ENCODE data around the gene APOB. TPM values are rescaled to one million over a fixed set of nuclear protein-coding genes. Genes with fewer than 3 reads are reported as not detected.

APOB gene
- total RNA-seq, 1 experiment from 2014 or later = not detected

DNA sequence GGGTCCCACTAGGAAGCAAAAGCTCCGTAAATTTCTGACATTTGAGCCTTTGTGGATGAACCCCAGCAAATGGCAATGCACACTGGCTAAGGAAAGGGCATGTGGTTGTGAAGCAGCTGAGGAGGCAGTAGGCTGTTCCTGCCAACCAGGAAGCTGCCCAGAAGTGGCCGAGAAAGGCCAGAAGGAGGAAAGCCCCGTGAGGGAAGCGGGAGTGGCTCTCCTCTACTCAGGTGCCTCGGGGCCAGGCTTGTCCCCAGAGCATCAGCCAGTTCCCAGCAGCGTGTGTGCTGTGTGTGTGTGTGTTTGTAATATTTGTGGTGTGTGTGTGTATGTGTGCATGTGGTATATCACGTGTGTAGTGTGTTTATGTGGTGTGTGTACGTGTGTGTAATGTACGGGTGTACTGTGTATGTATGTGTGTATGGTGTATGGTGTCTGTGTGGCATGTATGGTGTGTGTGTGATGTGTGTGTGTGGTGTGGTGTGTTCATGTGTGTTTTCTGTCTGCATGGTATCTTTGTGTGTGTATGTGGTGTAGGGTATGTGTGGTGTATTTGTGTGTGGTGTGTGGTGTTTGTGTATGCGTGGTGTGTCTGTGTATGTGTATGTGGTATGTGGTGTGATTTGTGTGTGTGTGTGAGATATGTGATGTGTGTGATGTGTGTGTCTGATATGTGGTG is 90.6 kb downstream of the APOB start:
- Histone ChIP-seq H3K4me3 (ENCODE audit: low read depth, low read length, poor library complexity, severe bottlenecking) (no peak overlapping the region), H3K27ac (ENCODE audit: low read depth, low read length, poor library complexity, severe bottlenecking) (no peak overlapping the region), H3K27me3 (replicated peaks; ENCODE audit: insufficient read depth, low read depth, low read length, poor library complexity) (peaks cover 16% of the 10 kb centered on the region), H3K9me3 (ENCODE audit: low read depth, low read length, poor library complexity, severe bottlenecking) (no peaks in the 10 kb centered on the region), H3K4me1 (ENCODE audit: insufficient read depth, low read length, poor library complexity, severe bottlenecking) (no peaks in the 10 kb centered on the region), H3K36me3 (ENCODE audit: insufficient read depth, low read length, poor library complexity, severe bottlenecking) (no peaks in the 10 kb centered on the region)
- no peak for TF ChIP-seq CTCF (conservative IDR thresholded peaks at IDR 0.05; ENCODE audit: low read depth, low read length)
- no peak for TF ChIP-seq EZH2 (IDR thresholded peaks at IDR 0.05; ENCODE audit: borderline replicate concordance, low read depth, low read length, poor library complexity, severe bottlenecking)
- ChIA-PET POLR2A (ENCODE audit: low non-redundant PET) (no interaction called here), CTCF (no interaction called here)
- intact Hi-C loops (cut with micrococcal nuclease; ENCODE audit: unreplicated experiment) = no loop called here
- no peak for DNase-seq (ENCODE audit: low spot score)
- no TSS peak for BruUV-seq (replicated peaks)

Other genes with a start within 250 kb of the APOB start
- gene LDAH, start 221.0 kb downstream of the APOB start, total RNA-seq (2021) = 27.4 TPM in 2 replicates
- gene TDRD15, start 79.9 kb upstream of the APOB start, total RNA-seq (2021) = not detected in 2 replicates